Stimulated activated CD8-positive, alpha-beta memory T cell treated with anti-CD3 and anti-CD28 coated beads, Interleukin-15, amount 100 ng/mL, for 4 hours (primary cell): ENCODE measurements around the gene GLDN.
"Not testable (repeated sequence)": the region's sequence is repeated elsewhere in the genome, so short reads cannot be mapped to it uniquely, and the experiment has no call there.

ENCODE experiments used
- DNase-seq, 2 donors: peaks; one replicate each; pipeline ENCODE4 v3.0.0-alpha.2; 2020; ENCODE audit warnings: low read depth in 2 of 2

The GLDN gene

DNA sequence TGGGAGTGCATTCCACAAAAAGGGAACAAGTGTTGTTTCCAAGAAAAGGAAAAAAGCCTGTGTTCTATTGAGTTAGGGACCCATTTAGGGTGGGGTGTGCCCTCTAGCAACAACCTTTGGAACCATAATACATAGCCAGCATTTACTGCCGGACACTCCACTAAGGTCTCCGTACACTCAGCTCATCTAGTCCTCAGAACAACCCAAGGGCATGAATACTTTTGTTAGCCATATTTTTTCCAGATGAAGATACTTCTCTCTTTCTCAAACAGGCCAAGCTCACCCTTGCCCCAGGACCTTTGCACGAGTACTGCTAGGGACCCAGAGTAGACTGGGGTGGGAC is 46.2 kb downstream of the GLDN start:
- DNase-seq: no peak

DNA sequence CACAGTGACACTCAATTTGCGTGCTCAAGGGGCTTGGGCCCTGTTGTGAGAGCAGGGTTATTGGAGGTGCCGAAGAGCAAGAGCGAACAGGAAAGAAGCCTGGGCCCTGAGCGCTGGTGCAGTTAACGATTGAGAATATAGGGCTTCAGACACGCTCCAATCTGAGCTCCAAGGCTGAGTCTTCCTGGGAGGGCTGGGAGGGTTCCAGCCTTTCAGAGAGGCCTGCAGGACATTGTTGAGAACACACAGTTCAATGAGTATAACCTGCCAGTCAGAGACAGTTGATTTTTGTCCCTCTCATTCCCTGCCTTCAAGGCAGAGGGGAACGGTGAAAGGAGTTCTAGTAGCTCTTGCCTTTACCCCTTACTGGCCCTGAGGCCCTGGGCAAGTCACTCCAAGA is 47.3 kb downstream of the GLDN start:
- DNase-seq: no peak

- no peak for DNase-seq
Measured at GRCh38 chr15:51390241-51390965, 48.9 kb downstream of the GLDN start.

GRCh38 chr15:51390966-51391422 is 49.5 kb downstream of the GLDN start:
- DNase-seq: no peak

- DNase-seq: no peak
Measured at GRCh38 chr15:51396921-51397320, 55.5 kb downstream of the GLDN start.

- no peak for DNase-seq
Measured at GRCh38 chr15:51398626-51399025, 57.2 kb downstream of the GLDN start.

GRCh38 chr15:51401051-51401780 is 59.8 kb downstream of the GLDN start:
- no peak for DNase-seq

GRCh38 chr15:51401872-51402517 is 60.5 kb downstream of the GLDN start:
- DNase-seq: no peak

DNA sequence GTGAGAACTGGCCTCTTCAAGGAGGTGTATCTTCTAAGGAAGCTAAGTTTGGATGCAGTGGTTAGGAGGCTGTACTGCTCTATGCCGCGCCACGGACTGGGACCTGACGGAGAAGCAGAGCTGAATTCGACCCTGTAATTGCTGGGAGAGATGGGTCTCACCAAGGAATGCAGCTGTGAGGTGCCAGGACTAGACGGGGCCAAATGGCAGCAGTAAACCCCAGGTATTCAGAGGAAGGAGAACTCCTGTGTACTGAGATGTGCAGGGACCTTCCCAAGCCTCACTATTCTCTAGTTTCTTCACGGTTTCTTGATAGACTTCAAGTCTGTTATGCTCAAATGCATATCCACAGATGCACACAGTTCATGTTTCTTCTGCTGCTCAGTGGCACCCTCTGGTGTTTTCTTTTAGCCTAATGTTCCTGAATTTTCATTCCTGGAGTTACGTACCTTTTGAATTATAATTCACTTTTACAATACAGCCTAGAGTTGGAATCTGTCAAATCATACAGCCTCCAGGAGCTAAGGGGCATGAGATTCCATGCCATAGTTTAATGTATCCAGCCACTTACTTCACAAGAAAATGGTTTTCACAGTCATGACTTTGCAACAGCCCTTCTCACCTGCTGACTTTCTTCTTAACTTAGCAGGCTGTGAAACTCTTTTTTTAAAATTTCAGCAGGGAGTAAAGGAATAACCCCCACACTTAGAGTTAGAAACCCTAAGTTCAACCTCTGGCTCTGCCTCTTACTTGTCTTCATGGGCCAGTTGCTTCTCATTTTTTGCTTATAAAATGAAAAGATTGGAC is 61.8 kb downstream of the GLDN start:
- no peak for DNase-seq

GRCh38 chr15:51403946-51404695 is 62.7 kb downstream of the GLDN start:
- no peak for DNase-seq

DNA sequence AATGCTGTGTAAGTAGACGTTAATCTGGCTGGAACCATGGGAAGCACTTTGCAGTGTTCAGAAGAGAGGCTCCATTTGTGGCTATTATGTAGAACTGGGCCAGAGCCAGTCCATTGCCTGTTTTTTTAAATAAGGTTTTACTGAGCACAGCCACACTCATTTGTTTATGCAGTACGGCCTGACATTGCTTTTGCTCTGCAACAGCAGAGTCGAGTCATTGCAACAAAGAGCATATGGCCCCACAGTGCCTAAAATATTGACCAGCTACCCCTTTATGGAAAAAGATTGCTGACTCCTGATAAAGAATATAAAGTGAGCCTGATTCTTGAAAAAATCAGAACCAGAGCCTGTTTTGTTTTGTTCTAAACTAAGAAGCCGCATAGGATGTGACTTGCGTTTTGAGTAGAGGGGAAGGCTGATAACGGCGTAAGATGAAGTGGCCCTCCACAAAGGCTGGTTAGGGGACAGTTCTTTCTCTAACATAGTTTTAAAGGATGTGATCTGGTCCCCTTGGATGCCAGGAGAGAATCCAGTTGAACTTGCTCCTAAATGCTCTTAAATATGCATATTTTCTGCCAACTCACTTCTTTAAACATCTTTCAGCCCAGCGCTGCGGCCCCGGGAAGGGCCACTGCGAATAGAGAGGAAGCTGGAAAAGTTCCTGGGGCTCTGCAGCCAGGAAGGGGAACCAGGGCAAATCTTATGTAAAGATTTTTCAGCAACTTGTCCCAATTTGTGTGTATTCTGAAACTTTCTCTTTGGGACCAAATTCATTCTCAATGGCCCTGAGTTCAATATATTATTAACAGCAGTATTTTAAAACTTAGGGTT is 64.5 kb downstream of the GLDN start:
- DNase-seq: no peak

- no peak for DNase-seq
Measured at GRCh38 chr15:51414256-51414860, 72.9 kb downstream of the GLDN start.

DNA sequence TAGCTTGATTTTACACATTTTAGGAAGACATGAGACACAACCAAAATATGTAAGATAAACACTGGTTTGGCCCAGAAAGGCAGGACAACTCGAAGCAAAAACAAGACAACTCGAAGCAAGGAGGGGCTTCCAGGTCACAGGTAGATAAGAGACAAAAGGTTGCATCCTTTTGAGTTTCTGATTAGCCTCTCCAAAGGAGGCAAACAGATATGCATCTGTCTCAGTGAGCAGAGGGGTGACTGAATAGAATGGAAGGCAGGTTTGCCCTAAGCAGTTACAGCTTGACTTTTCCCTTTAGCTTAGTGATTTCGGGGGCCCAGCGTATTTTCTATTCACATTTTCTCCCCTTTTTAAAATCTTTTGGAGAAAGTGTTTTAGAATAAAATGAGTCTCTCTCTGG is 74.7 kb downstream of the GLDN start:
- DNase-seq: no peak

GRCh38 chr15:51423040-51423439 is 81.6 kb downstream of the GLDN start:
- not testable (repeated sequence) for DNase-seq

- no peak for DNase-seq
Measured at GRCh38 chr15:51424780-51425179, 83.3 kb downstream of the GLDN start.

DNA sequence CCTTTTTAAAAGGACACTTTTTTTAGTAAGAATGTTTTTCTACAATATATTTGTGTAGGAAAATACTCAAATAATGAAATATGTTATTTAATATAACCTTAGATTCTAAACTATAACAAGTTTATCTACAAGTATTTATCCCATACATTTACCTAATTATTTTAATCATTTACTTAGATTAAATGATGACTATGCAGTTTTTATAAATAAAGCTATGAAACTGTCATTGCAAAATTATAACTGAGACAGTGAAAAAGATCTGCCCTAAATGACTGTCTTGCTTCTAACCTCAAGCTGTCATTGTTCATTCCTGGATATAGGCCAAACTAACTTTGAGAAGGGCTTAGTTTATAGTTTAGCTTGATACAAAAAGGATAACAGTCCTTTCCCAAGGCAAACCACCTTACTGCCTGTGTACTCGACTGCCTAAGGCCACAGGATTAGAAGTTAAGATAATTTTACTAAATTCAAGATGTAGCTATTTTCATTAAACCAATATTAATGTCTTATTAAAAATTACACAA is 84.1 kb downstream of the GLDN start:
- no peak for DNase-seq

- no peak for DNase-seq
Measured at GRCh38 chr15:51438526-51438925, 97.1 kb downstream of the GLDN start.

GRCh38 chr15:51443282-51443914 is 101.9 kb downstream of the GLDN start:
- DNase-seq: no peak

DNA sequence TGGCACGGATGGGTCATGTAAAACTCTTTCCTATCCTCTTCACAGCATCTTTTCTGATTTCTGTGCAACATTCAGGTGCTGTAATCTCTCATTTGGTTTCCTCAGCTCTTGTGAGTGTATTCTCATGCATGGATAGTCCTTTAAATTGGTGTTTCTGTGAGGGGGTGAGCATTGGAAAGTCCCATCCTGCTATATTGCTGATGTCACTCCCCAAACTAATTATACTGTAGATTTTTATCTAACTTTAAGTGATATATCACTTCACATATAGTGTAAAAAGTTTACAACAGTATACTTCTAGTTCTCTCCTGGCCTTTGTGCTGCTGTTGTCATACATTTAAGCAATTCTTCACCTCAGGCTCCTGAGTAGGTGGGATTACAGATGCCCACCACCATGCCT is 102.7 kb downstream of the GLDN start:
- DNase-seq: no peak
